Kidney capillary endothelial cell (primary cell): ENCODE results near the gene MAN2A1.
A peak's percentile ranks its signal among the peaks of the same experiment; 100 is the strongest.
"Not testable (repeated sequence)": the region's sequence is repeated elsewhere in the genome, so short reads cannot be mapped to it uniquely, and the experiment has no call there.

Experiments used
- DNase-seq: peaks from one replicate; pipeline ENCODE4 v3.0.0-alpha.2; 2018; ENCODE audit warnings: low spot score

MAN2A1 gene

GRCh38 chr5:109826426-109826825, 136.7 kb downstream of the MAN2A1 start:
- DNase-seq, result no peak

- no peak for DNase-seq
These were observed 139.6 kb downstream of the MAN2A1 start for GRCh38 chr5:109829331-109829730.

GRCh38 chr5:109830955-109831502, 141.3 kb downstream of the MAN2A1 start:
- DNase-seq, result no peak

- DNase-seq, result not testable (repeated sequence)
These were observed 142.8 kb downstream of the MAN2A1 start for GRCh38 chr5:109832207-109833188.

- DNase-seq, result no peak
These were observed 144.2 kb downstream of the MAN2A1 start for GRCh38 chr5:109833946-109834345.

- DNase-seq, result no peak
These were observed 146.6 kb downstream of the MAN2A1 start for GRCh38 chr5:109836280-109836679.

- DNase-seq, result no peak
These were observed 147.6 kb downstream of the MAN2A1 start for GRCh38 chr5:109837231-109837861.

GRCh38 chr5:109838157-109838556, 148.4 kb downstream of the MAN2A1 start:
- DNase-seq, result no peak

GRCh38 chr5:109844148-109844547, 154.4 kb downstream of the MAN2A1 start:
- DNase-seq, result no peak

- no peak for DNase-seq
These were observed 155.0 kb downstream of the MAN2A1 start for GRCh38 chr5:109844695-109845094.

GRCh38 chr5:109848130-109848529, 158.4 kb downstream of the MAN2A1 start:
- DNase-seq, result no peak

GRCh38 chr5:109849478-109850088, 159.9 kb downstream of the MAN2A1 start:
- DNase-seq, result no peak

- no peak for DNase-seq
These were observed 162.8 kb downstream of the MAN2A1 start for GRCh38 chr5:109852371-109853155.

- DNase-seq, result no peak
These were observed 163.7 kb downstream of the MAN2A1 start for GRCh38 chr5:109853377-109853776.

GRCh38 chr5:109855056-109855455, 165.3 kb downstream of the MAN2A1 start:
- no peak for DNase-seq

GRCh38 chr5:109857405-109858031, 167.8 kb downstream of the MAN2A1 start:
- DNase-seq, result no peak

- DNase-seq, result no peak
These were observed 169.8 kb downstream of the MAN2A1 start for GRCh38 chr5:109859537-109859936.

- DNase-seq, result no peak
These were observed 172.6 kb downstream of the MAN2A1 start for GRCh38 chr5:109862301-109862700.

- DNase-seq, result no peak
These were observed 174.0 kb downstream of the MAN2A1 start for GRCh38 chr5:109863752-109864151.

GRCh38 chr5:109865637-109866036, 175.9 kb downstream of the MAN2A1 start:
- peak; percentile 97 for DNase-seq

- DNase-seq, result peak; percentile 74
These were observed 176.3 kb downstream of the MAN2A1 start for GRCh38 chr5:109866051-109866450.
